GM12878 (cell line): Measurements from ENCODE around the gene MS4A12. TPM values are rescaled to one million over a fixed set of nuclear protein-coding genes. Genes with fewer than 3 reads are reported as not detected.
"Not testable (repeated sequence)": the region's sequence is repeated elsewhere in the genome, so short reads cannot be mapped to it uniquely, and the experiment has no call there.

Experiments used
- ATAC-seq: fragments of 200-7000 bp; cut with Tn5 transposase; 3 replicates; pipeline ENCODE4 v1.9.1; 2020; ENCODE audit warnings: mild to moderate bottlenecking, moderate library complexity
- BruUV-seq: library from RNA; stranded (reverse); fragments of 400-500 nt; replicated peaks from 2 replicates; lab custom pipeline; 2021; lab: Mats Ljungman, UMichigan
- CTCF ChIA-PET: fragments of 300-600 bp; sonication (Branson Sonifier 250); formaldehyde crosslinking; extraction: SDS; loops from one replicate; lab custom pipeline; 2021; ENCODE audit warnings: inconsistent platforms; lab: Yijun Ruan, JAX
- POLR2A ChIA-PET: fragments of 350-600 bp; formaldehyde crosslinking; extraction: SDS; loops from one replicate; lab custom pipeline; 2021; ENCODE audit warnings: inconsistent platforms; lab: Charles Lee
- RAD21 ChIA-PET: fragments of 300-600 bp; sonication (Branson Sonifier 250); formaldehyde crosslinking; loops from one replicate; lab custom pipeline; 2023; ENCODE audit warnings: antibody characterized with exemption; ENCODE audit not compliant: unreplicated experiment; lab: Charles Lee
- SMC1A ChIA-PET: fragments of 300-600 bp; sonication (Branson Sonifier 250); formaldehyde crosslinking; loops from one replicate; lab custom pipeline; 2023; ENCODE audit not compliant: unreplicated experiment, uncharacterized antibody; lab: Charles Lee
- DNase-seq: peaks from one replicate; pipeline ENCODE4 v3.0.0-alpha.2; 2011; ENCODE audit warnings: low read depth, low spot score
- FAIRE-seq: peaks from 3 replicates; lab custom pipeline; 2011; peaks lifted over from hg19 to GRCh38; lab: Jason Lieb, UNC
- H2AFZ ChIP-seq: 2 replicates; pipeline ENCODE4 v1.6.0; 2011; ENCODE audit warnings: low read depth, low read length, control low read depth; ENCODE audit not compliant: control insufficient read depth
- H3K27ac ChIP-seq: 2 replicates; pipeline ENCODE4 v1.5.1; 2011; ENCODE audit warnings: control low read depth; ENCODE audit not compliant: control insufficient read depth, insufficient read depth
- H3K27me3 ChIP-seq, 2 experiments: replicated peaks in 1 of 2; 2 replicates each; pipeline versions ENCODE4 v1.6.0 to v1.6.1; 2011; ENCODE audit warnings: low read length in 1 of 2; ENCODE audit not compliant: control insufficient read depth in 2 of 2, insufficient read depth in 2 of 2
- H3K36me3 ChIP-seq, 2 experiments: 2 replicates each; pipeline ENCODE4 v1.5.1; 2011; ENCODE audit warnings: low read length in 1 of 2; ENCODE audit not compliant: control insufficient read depth in 2 of 2, insufficient read depth in 2 of 2
- H3K4me1 ChIP-seq: 2 replicates; pipeline ENCODE4 v1.6.1; 2011; ENCODE audit warnings: mild to moderate bottlenecking, low read length, moderate library complexity, mixed read lengths; ENCODE audit not compliant: control insufficient read depth, insufficient read depth
- H3K4me2 ChIP-seq: 2 replicates; pipeline ENCODE4 v1.6.0; 2011; ENCODE audit warnings: control low read depth; ENCODE audit not compliant: control insufficient read depth, insufficient read depth
- H3K4me3 ChIP-seq: fragments of 200-600 bp; sonication (generic); 2 replicates; pipeline ENCODE4 v1.5.1; 2016
- H3K79me2 ChIP-seq: 2 replicates; pipeline ENCODE4 v1.6.0; 2011; ENCODE audit warnings: low read length; ENCODE audit not compliant: control insufficient read depth, insufficient read depth
- H3K9ac ChIP-seq: 2 replicates; pipeline ENCODE4 v1.8.0; 2011; ENCODE audit warnings: low read length, control low read depth, mixed read lengths; ENCODE audit not compliant: control insufficient read depth, insufficient read depth
- H3K9me3 ChIP-seq: replicated peaks from 3 replicates; pipeline ENCODE4 v1.5.1; 2011; ENCODE audit warnings: mild to moderate bottlenecking, low read length; ENCODE audit not compliant: control insufficient read depth, insufficient read depth
- H4K20me1 ChIP-seq: 2 replicates; pipeline ENCODE4 v1.6.0; 2011; ENCODE audit not compliant: control insufficient read depth, insufficient read depth
- ATF7 ChIP-seq: fragments of 450-650 bp; IDR thresholded peaks from 2 replicates; pipeline ENCODE4 v1.6.1; 2016; ENCODE audit warnings: low read depth, mild to moderate bottlenecking
- SPI1 ChIP-seq: IDR thresholded peaks from 2 replicates; pipeline ENCODE4 v1.6.1; 2011; ENCODE audit warnings: low read depth, mild to moderate bottlenecking, low read length, moderate library complexity, borderline replicate concordance; ENCODE audit not compliant: insufficient read depth
- WGBS: methylation state at CpG from one replicate; pipeline ENCODE4 v1.1.6; 2016; ENCODE audit warnings: low lambda C conversion rate; ENCODE audit not compliant: insufficient replicate concordance, insufficient coverage; ENCODE audit errors: missing lambda C conversion rate; 5-methylcytosine and 5-hydroxymethylcytosine counted together
- in situ Hi-C: fragments of 300-500 bp; cut with MboI; formaldehyde crosslinking; loops from 9 replicates; pipeline ENCODE4 v1.14.3; 2018; ENCODE audit warnings: mixed read lengths
- intact Hi-C: fragments of 100-400 bp; cut with micrococcal nuclease; formaldehyde crosslinking; loops from one replicate; pipeline ENCODE4 v1.14.2; 2022; ENCODE audit not compliant: unreplicated experiment
- polyA plus RNA-seq, 11 experiments: library from polyadenylated mRNA; depleted of rRNA in 4 of 11; unstranded in 6 of 11; stranded (reverse) in 5 of 11; fragments of >200 nt; fragmentation: Nextera tagmentation in 4 of 11; fragmentation: Illumina TruSeq in 1 of 11; extraction: Ambion mirVana in 4 of 11; extraction: Trizol in 1 of 11; gene quantifications; 1 replicate in 1 of 11; 2 replicates in 10 of 11; pipeline versions ENCODE4 v1.2.1 to v1.2.3, GENCODE V29; 2011 to 2016; ENCODE audit warnings: inconsistent platforms in 2 of 11, missing spikeins in 2 of 11, low read depth in 1 of 11
- total RNA-seq, 4 experiments: library from RNA; depleted of rRNA in 3 of 4; stranded (reverse); fragments of >200 nt in 3 of 4; fragmentation: Illumina TruSeq in 1 of 4; extraction: Trizol in 1 of 4; gene quantifications; 2 replicates each; pipeline versions ENCODE4 v1.2.1 to v1.2.3, GENCODE V29; 2013 to 2021

Gene MS4A12
- total and polyA plus RNA-seq, 10 of the 15 experiments (the other 5 are each of a cell fraction or from before 2014, with no cell fraction given): 0.05 TPM; not detected in 9

DNA sequence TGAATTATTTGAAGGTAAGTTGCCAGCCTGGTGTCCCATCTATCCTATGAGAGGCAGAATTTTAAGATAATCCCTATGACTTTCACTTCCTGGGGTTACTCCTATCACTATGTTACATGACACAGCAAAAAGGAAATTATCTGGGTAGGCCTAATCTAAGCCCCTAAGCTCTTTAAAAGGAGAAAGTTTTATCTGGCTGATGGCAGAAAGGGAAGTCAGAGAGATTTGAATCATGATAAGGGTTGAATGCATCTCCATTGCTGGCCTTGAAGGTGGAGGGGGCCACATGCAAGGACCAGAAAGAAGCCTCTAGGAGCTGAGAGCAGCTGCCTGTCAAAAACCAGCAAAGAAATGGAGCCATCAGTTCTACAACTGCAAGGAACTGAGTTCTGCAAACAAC, 46.0 kb downstream of the MS4A12 start:
- not testable (repeated sequence) for H3K9ac ChIP-seq, ATAC-seq

DNA sequence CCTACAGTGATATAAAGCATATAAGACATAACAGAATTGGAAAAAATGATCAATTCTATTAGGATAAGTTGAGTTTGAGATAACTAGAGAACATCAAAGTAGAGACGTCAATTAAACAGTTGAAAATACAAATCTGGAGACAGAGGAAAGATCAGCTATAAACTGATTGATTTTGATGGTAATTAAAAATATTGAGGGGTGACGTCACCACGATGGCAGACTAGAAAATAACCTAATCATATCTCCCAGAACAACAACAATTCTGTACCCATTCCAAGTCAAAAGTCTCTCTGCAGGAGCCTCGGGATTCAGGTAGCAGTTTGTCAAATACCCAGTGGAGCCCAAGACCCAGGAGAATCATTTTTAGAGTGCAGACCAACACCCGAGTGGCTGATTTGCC, 51.5 kb downstream of the MS4A12 start:
- no peak overlapping the region for H2AFZ ChIP-seq
- no peak overlapping the region for H3K9ac ChIP-seq
- no peaks in the 10 kb centered on the region for H3K4me1 ChIP-seq
- H3K27ac ChIP-seq: no peak overlapping the region
- no peaks in the 10 kb centered on the region; a peak in 1 of 4 replicates for H3K27me3 ChIP-seq
- no peak for ATAC-seq
- no peaks in the 10 kb centered on the region for H4K20me1 ChIP-seq
- CTCF ChIA-PET: no interaction called here
- SMC1A ChIA-PET: interaction anchor here (0.8 to 1.4 kb wide), 2 partner anchors 19 to 90 kb away, joined by 3 to 4 read pairs; no protein-coding TSS in a partner anchor
- DNase-seq: no peak
- POLR2A ChIA-PET: no interaction called here
- RAD21 ChIA-PET: no interaction called here
- no peak overlapping the region for H3K4me2 ChIP-seq
- intact Hi-C loops: no loop called here
- FAIRE-seq: no peak
- H3K36me3 ChIP-seq: no peaks in the 10 kb centered on the region
- H3K79me2 ChIP-seq: no peaks in the 10 kb centered on the region
- in situ Hi-C loops: no loop called here
- no peak overlapping the region for H3K4me3 ChIP-seq
- H3K9me3 ChIP-seq: no peaks in the 10 kb centered on the region; the same call in 2 of the 3 replicates
- WGBS: 50% methylated on average over 5 of the region's 5 CpGs
- TF ChIP-seq ATF7 (0 out of 2 replicates have a peak, but pooled peaks have one; percentile 14), SPI1 (no peak)
- no TSS peak for BruUV-seq

More for the DNA sequence above, 46.0 kb downstream of the MS4A12 start:
- H3K4me3 ChIP-seq, H4K20me1 ChIP-seq, H3K36me3 ChIP-seq, H3K27me3 ChIP-seq, CTCF ChIA-PET, RAD21 ChIA-PET, H3K4me1 ChIP-seq, H3K27ac ChIP-seq, intact Hi-C loops, BruUV-seq, POLR2A ChIA-PET, H3K9me3 ChIP-seq, in situ Hi-C loops, H3K4me2 ChIP-seq, H3K79me2 ChIP-seq, DNase-seq, H2AFZ ChIP-seq: not testable (repeated sequence)
- FAIRE-seq: peak; percentile 64
- SMC1A ChIA-PET: interaction anchor here (0.6 kb wide), 1 partner anchor 163 kb away, joined by 3 read pairs; no protein-coding TSS in a partner anchor

Other genes starting within 250 kb of the MS4A12 start
Only the 7 nearest of the 10 such genes appear.
- gene MS4A6E, start 165.5 kb upstream of the MS4A12 start, total RNA-seq (2014; rRNA removed): 0.38 TPM in 1 of 2 replicates, not detected in the other
- gene MS4A6E, start 165.5 kb upstream of the MS4A12 start, total RNA-seq (2014; rRNA removed; fragmentation: Illumina TruSeq; extraction: Trizol): not detected in 2 replicates
- not detected in 2 replicates for gene MS4A6E, start 165.5 kb upstream of the MS4A12 start, total RNA-seq (2021)
- gene MS4A6E, start 165.5 kb upstream of the MS4A12 start, polyA plus RNA-seq (2011; rRNA removed): 0.14 and 0.27 TPM in 2 replicates
- gene MS4A6E, start 165.5 kb upstream of the MS4A12 start, polyA plus RNA-seq (2014; fragmentation: Illumina TruSeq; extraction: Trizol): 0.71 TPM in 1 of 2 replicates, not detected in the other
- gene MS4A6E, start 165.5 kb upstream of the MS4A12 start, polyA plus RNA-seq (2014; fragmentation: Nextera tagmentation; extraction: Ambion mirVana): under 1 TPM; 0.47 to 0.49 TPM
- gene MS4A6E, start 165.5 kb upstream of the MS4A12 start, polyA plus RNA-seq (2014; rRNA removed): not detected in 2 replicates
- under 1 TPM; 0.39 to 0.86 TPM for gene MS4A6E, start 165.5 kb upstream of the MS4A12 start, polyA plus RNA-seq (2016; fragmentation: Nextera tagmentation; extraction: Ambion mirVana)
- 2.2 and 2.9 TPM in 2 replicates for gene MS4A7, start 114.2 kb upstream of the MS4A12 start, total RNA-seq (2014; rRNA removed)
- 3.8 and 4.0 TPM in 2 replicates for gene MS4A7, start 114.2 kb upstream of the MS4A12 start, total RNA-seq (2014; rRNA removed; fragmentation: Illumina TruSeq; extraction: Trizol)
- 2.3 and 3.3 TPM in 2 replicates for gene MS4A7, start 114.2 kb upstream of the MS4A12 start, total RNA-seq (2021)
- gene MS4A7, start 114.2 kb upstream of the MS4A12 start, polyA plus RNA-seq (2011; rRNA removed): 9.6 and 11.1 TPM in 2 replicates
- gene MS4A7, start 114.2 kb upstream of the MS4A12 start, polyA plus RNA-seq (2014; fragmentation: Illumina TruSeq; extraction: Trizol): 3.7 and 4.2 TPM in 2 replicates
- gene MS4A7, start 114.2 kb upstream of the MS4A12 start, polyA plus RNA-seq (2014; fragmentation: Nextera tagmentation; extraction: Ambion mirVana): 10 to 100 TPM in 1 of 2 experiments, 1 to 10 TPM in 1; 7.2 to 17.0 TPM
- gene MS4A7, start 114.2 kb upstream of the MS4A12 start, polyA plus RNA-seq (2014; rRNA removed): 3.9 and 4.6 TPM in 2 replicates
- 1 to 10 TPM; 1.7 to 1.8 TPM for gene MS4A7, start 114.2 kb upstream of the MS4A12 start, polyA plus RNA-seq (2016; fragmentation: Nextera tagmentation; extraction: Ambion mirVana)
- gene MS4A14, start 96.3 kb upstream of the MS4A12 start, total RNA-seq (2014; rRNA removed): 0.11 and 0.40 TPM in 2 replicates
- gene MS4A14, start 96.3 kb upstream of the MS4A12 start, total RNA-seq (2014; rRNA removed; fragmentation: Illumina TruSeq; extraction: Trizol): 0.40 and 0.60 TPM in 2 replicates
- gene MS4A14, start 96.3 kb upstream of the MS4A12 start, total RNA-seq (2021): 0.77 and 1.0 TPM in 2 replicates
- gene MS4A14, start 96.3 kb upstream of the MS4A12 start, polyA plus RNA-seq (2011; rRNA removed): 1.0 and 1.7 TPM in 2 replicates
- gene MS4A14, start 96.3 kb upstream of the MS4A12 start, polyA plus RNA-seq (2014; fragmentation: Illumina TruSeq; extraction: Trizol): 0.81 and 0.89 TPM in 2 replicates
- under 1 TPM; 0.13 to 0.18 TPM for gene MS4A14, start 96.3 kb upstream of the MS4A12 start, polyA plus RNA-seq (2014; fragmentation: Nextera tagmentation; extraction: Ambion mirVana)
- 0.38 and 0.72 TPM in 2 replicates for gene MS4A14, start 96.3 kb upstream of the MS4A12 start, polyA plus RNA-seq (2014; rRNA removed)
- gene MS4A14, start 96.3 kb upstream of the MS4A12 start, polyA plus RNA-seq (2016; fragmentation: Nextera tagmentation; extraction: Ambion mirVana): under 1 TPM in 1 of 2 experiments, not detected in 1; 0.63 TPM
- not detected in 2 replicates for gene MS4A5, start 63.2 kb upstream of the MS4A12 start, total RNA-seq (2014; rRNA removed)
- gene MS4A5, start 63.2 kb upstream of the MS4A12 start, total RNA-seq (2014; rRNA removed; fragmentation: Illumina TruSeq; extraction: Trizol): not detected in 2 replicates
- gene MS4A5, start 63.2 kb upstream of the MS4A12 start, total RNA-seq (2021): not detected in 2 replicates
- gene MS4A5, start 63.2 kb upstream of the MS4A12 start, polyA plus RNA-seq (2011; rRNA removed): not detected in 2 replicates
- gene MS4A5, start 63.2 kb upstream of the MS4A12 start, polyA plus RNA-seq (2014; fragmentation: Illumina TruSeq; extraction: Trizol): not detected in 2 replicates
- not detected for gene MS4A5, start 63.2 kb upstream of the MS4A12 start, polyA plus RNA-seq (2014; fragmentation: Nextera tagmentation; extraction: Ambion mirVana)
- gene MS4A5, start 63.2 kb upstream of the MS4A12 start, polyA plus RNA-seq (2014; rRNA removed): not detected in 2 replicates
- gene MS4A5, start 63.2 kb upstream of the MS4A12 start, polyA plus RNA-seq (2016; fragmentation: Nextera tagmentation; extraction: Ambion mirVana): not detected
- 648 and 816 TPM in 2 replicates for gene MS4A1, start 36.9 kb upstream of the MS4A12 start, total RNA-seq (2014; rRNA removed)
- gene MS4A1, start 36.9 kb upstream of the MS4A12 start, total RNA-seq (2014; rRNA removed; fragmentation: Illumina TruSeq; extraction: Trizol): 704 and 727 TPM in 2 replicates
- 464 and 482 TPM in 2 replicates for gene MS4A1, start 36.9 kb upstream of the MS4A12 start, total RNA-seq (2021)
- 2,106 and 2,789 TPM in 2 replicates for gene MS4A1, start 36.9 kb upstream of the MS4A12 start, polyA plus RNA-seq (2011; rRNA removed)
- 1,039 and 1,405 TPM in 2 replicates for gene MS4A1, start 36.9 kb upstream of the MS4A12 start, polyA plus RNA-seq (2014; fragmentation: Illumina TruSeq; extraction: Trizol)
- 1,000 to 10,000 TPM in 1 of 2 experiments, 100 to 1,000 TPM in 1; 730 to 1,013 TPM for gene MS4A1, start 36.9 kb upstream of the MS4A12 start, polyA plus RNA-seq (2014; fragmentation: Nextera tagmentation; extraction: Ambion mirVana)
- gene MS4A1, start 36.9 kb upstream of the MS4A12 start, polyA plus RNA-seq (2014; rRNA removed): 415 and 598 TPM in 2 replicates
- 100 to 1,000 TPM; 329 to 364 TPM for gene MS4A1, start 36.9 kb upstream of the MS4A12 start, polyA plus RNA-seq (2016; fragmentation: Nextera tagmentation; extraction: Ambion mirVana)
- not detected in 2 replicates for gene MS4A13, start 22.6 kb downstream of the MS4A12 start, total RNA-seq (2014; rRNA removed)
- gene MS4A13, start 22.6 kb downstream of the MS4A12 start, total RNA-seq (2014; rRNA removed; fragmentation: Illumina TruSeq; extraction: Trizol): not detected in 2 replicates
- not detected in 2 replicates for gene MS4A13, start 22.6 kb downstream of the MS4A12 start, total RNA-seq (2021)
- gene MS4A13, start 22.6 kb downstream of the MS4A12 start, polyA plus RNA-seq (2011; rRNA removed): not detected in 2 replicates
- gene MS4A13, start 22.6 kb downstream of the MS4A12 start, polyA plus RNA-seq (2014; fragmentation: Illumina TruSeq; extraction: Trizol): not detected in 2 replicates
- not detected for gene MS4A13, start 22.6 kb downstream of the MS4A12 start, polyA plus RNA-seq (2014; fragmentation: Nextera tagmentation; extraction: Ambion mirVana)
- not detected in 2 replicates for gene MS4A13, start 22.6 kb downstream of the MS4A12 start, polyA plus RNA-seq (2014; rRNA removed)
- not detected for gene MS4A13, start 22.6 kb downstream of the MS4A12 start, polyA plus RNA-seq (2016; fragmentation: Nextera tagmentation; extraction: Ambion mirVana)
- not detected in 2 replicates for gene MS4A8, start 206.8 kb downstream of the MS4A12 start, total RNA-seq (2014; rRNA removed)
- gene MS4A8, start 206.8 kb downstream of the MS4A12 start, total RNA-seq (2014; rRNA removed; fragmentation: Illumina TruSeq; extraction: Trizol): not detected in 2 replicates
- not detected in 2 replicates for gene MS4A8, start 206.8 kb downstream of the MS4A12 start, total RNA-seq (2021)
- gene MS4A8, start 206.8 kb downstream of the MS4A12 start, polyA plus RNA-seq (2011; rRNA removed): 0.04 TPM in 1 of 2 replicates, not detected in the other
- not detected in 2 replicates for gene MS4A8, start 206.8 kb downstream of the MS4A12 start, polyA plus RNA-seq (2014; fragmentation: Illumina TruSeq; extraction: Trizol)
- gene MS4A8, start 206.8 kb downstream of the MS4A12 start, polyA plus RNA-seq (2014; fragmentation: Nextera tagmentation; extraction: Ambion mirVana): not detected
- not detected in 2 replicates for gene MS4A8, start 206.8 kb downstream of the MS4A12 start, polyA plus RNA-seq (2014; rRNA removed)
- not detected for gene MS4A8, start 206.8 kb downstream of the MS4A12 start, polyA plus RNA-seq (2016; fragmentation: Nextera tagmentation; extraction: Ambion mirVana)